ENCODE measurements around the gene UNC5A.

DNA sequence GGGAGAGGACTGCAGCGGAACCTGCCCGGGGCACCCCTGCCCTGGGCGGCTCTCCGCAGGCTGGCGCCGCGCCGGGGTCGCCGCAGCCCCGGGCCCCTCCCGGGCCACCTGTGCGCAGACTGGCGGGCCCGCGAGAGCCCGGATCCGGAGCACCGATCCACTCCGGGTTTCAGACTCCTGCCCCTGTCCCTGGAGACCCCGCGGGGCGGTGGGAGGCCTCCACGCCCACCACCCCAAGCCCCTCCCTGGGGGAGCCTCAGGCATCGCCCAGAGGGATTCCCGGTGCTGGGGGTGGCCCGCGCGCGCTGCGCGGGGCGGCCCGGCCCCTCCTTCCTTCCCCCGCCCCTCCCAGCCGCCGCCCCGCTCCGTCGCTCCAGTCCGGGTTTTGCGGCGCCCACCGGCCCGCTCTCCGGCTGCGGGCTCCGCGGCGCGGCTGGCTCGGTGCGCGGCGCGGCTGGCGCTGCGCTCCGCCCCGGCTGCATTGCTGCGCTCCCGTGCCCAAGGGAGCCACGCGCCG, at the start of gene UNC5A:
- TF ChIP-seq, protein P1, sequence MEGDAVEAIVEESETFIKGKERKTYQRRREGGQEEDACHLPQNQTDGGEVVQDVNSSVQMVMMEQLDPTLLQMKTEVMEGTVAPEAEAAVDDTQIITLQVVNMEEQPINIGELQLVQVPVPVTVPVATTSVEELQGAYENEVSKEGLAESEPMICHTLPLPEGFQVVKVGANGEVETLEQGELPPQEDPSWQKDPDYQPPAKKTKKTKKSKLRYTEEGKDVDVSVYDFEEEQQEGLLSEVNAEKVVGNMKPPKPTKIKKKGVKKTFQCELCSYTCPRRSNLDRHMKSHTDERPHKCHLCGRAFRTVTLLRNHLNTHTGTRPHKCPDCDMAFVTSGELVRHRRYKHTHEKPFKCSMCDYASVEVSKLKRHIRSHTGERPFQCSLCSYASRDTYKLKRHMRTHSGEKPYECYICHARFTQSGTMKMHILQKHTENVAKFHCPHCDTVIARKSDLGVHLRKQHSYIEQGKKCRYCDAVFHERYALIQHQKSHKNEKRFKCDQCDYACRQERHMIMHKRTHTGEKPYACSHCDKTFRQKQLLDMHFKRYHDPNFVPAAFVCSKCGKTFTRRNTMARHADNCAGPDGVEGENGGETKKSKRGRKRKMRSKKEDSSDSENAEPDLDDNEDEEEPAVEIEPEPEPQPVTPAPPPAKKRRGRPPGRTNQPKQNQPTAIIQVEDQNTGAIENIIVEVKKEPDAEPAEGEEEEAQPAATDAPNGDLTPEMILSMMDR (IDR thresholded peaks at IDR 0.05) = no peak
- no peak for TF ChIP-seq POLR2A (IDR thresholded peaks at IDR 0.05)
- TF ChIP-seq EP300 (IDR thresholded peaks at IDR 0.05) = no peak
